Fibroblast of upper back skin (primary cell): ENCODE data around the gene AXDND1.
A peak's percentile ranks its signal among the peaks of the same experiment; 100 is the strongest.
"Not testable (repeated sequence)": the region's sequence is repeated elsewhere in the genome, so short reads cannot be mapped to it uniquely, and the experiment has no call there.

Experiments
- DNase-seq: peaks from one replicate; pipeline ENCODE4 v3.0.0-alpha.2; 2013

AXDND1 gene

DNA sequence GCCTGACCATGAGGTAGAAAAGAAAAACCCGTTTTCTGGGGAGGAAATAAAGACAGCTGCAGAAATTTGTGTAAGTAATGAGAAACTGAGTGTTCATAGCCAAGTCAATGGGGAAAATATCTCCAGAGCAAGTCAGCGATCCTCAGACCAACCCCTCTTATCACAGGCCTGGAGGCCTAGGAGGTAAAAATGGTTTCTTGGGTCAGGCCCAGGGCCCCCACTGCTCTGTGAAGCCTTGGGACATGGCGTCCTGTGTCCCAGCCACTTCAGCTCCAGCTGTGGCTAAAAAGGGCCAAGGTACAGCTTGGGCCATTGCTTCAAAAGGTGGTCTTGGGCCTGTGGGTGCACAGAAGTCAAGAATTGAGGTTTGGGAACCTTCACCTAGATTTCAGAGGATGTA, 108.9 kb downstream of the AXDND1 start:
- DNase-seq: no peak

- no peak for DNase-seq
Observed at GRCh38 chr1:179476484-179476883, 110.7 kb downstream of the AXDND1 start.

GRCh38 chr1:179478370-179478769, 112.6 kb downstream of the AXDND1 start:
- no peak for DNase-seq

- DNase-seq: no peak
Observed at GRCh38 chr1:179490611-179491010, 124.8 kb downstream of the AXDND1 start.

DNA sequence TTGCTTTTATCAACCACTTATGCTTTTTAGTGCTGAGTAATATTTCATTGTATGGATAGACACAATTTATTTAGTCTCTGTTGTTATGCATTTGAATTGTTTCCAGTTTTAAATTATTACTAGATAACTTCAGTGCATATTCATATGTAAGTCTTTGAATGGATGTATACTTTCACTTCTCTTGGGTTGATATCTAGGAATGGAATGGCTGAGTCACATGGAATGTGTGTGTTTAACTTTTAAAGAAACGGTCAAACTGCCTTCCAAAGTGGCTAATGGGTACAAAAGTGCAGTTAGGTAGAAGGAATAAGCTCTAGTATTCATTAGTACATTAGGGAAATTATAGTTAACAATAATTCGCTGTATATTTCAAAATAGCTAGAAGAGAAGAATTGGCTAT, 127.6 kb downstream of the AXDND1 start:
- DNase-seq: peak; percentile 10

GRCh38 chr1:179506199-179506598, 140.4 kb downstream of the AXDND1 start:
- no peak for DNase-seq

GRCh38 chr1:179509384-179509783, 143.6 kb downstream of the AXDND1 start:
- no peak for DNase-seq

DNA sequence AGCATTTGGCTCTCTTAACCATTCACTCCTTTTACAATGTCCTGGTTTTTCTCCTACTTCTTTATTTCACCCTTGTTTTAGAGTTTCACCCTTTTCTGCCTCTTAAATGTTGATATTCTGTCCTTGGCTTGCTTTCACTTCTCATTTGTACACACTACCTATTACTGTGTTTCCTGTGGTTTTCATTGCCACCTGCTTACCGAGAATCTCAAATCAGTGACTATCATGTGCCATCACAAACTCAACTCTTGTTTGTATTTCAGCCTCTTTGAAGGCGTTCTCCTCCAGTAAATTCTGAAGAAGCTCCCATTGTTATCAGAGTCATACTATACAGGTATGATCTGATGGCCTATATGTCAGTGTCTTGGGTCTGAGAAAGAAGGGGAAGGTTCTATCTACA, 144.3 kb downstream of the AXDND1 start:
- DNase-seq: no peak

DNA sequence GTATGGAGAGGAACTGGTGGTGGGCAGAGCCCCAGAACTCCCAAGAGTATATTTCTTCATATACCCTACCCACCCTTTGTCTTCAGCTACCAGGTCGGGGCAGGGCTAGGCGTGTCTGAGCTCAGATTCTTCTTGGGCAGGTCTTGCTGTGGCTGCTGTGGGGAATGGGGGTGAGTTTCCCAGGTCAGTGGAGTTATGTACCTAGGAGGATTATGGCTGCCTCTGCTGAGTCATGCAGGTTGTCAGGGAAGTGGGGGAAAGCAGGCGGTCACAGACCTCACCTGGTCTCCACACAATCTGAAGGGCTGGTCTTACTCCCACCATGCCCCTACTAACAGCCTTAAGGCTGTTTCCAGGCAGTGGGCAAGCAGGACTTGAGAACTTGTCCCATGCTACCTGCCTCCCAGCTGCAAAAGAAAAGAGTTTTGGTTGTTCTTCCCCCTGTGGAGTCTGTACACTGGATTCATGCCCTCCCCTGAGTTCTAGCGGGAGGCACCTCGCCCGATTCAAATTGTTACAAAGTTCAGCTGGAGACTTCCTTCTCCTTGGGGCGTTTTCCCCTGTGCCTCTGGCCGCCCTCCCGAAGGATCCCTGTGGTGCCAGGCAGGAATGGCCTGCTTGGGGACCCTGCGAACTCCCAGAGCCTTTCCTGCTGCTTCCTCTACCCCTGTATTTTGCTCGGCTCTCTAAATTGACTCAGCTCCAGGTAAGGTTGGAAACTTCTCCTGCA, 151.4 kb downstream of the AXDND1 start:
- DNase-seq: no peak

GRCh38 chr1:179518544-179518943, 152.8 kb downstream of the AXDND1 start:
- DNase-seq: not testable (repeated sequence)

DNA sequence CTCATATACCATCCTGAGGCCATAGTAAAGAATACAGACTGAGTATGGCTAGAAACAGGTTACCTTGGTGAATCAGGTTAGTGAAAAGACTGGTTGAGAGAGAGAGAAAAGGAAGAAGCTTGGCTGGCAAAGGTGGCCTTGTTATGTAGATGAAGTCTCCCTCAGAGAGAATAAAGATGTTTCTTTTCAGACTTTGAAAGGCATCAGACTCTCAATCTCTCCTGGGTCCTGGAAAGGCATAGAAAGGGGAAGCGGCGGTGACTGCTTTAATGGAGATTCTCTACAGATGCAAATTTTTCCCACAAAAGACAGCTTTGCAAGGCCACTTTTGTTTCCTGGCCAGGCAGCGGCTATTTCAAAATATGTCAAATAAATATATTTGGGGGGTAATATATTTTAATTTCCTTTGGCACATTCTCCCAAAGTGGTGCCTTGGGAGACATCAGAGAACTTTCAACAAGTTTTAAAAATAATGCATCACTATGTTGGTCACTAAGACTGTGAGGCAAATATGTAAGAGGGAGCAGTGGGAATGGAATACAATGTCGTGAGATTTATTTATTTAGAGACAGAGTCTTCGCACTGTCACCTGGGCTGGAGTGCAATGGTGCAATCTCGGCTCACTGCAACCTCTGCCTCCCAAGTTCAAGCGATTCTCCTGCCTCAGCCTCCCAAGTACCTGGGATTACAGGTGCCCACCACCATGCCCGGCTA, 163.9 kb downstream of the AXDND1 start:
- no peak for DNase-seq

GRCh38 chr1:179530352-179530751, 164.6 kb downstream of the AXDND1 start:
- DNase-seq: no peak

GRCh38 chr1:179541774-179542173, 176.0 kb downstream of the AXDND1 start:
- no peak for DNase-seq

DNA sequence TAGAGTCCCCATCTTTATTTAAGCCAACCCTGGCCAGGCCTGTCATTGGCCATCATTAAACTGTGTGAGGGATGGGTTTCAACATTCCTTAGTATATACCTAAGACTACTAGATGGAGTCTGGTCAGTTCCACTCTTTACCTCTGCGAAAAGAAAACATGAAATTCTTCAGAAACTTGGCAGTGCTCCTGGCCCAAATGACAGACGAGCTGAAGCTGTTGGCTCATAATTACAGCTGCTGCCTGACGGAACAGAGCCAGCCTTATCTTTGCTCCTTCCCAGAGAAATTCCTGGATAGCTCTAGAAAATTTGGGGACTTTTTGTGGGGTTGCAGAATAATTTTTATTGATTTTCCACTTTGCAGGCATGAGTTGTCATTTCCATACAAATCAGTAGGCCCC, 179.6 kb downstream of the AXDND1 start:
- no peak for DNase-seq

DNA sequence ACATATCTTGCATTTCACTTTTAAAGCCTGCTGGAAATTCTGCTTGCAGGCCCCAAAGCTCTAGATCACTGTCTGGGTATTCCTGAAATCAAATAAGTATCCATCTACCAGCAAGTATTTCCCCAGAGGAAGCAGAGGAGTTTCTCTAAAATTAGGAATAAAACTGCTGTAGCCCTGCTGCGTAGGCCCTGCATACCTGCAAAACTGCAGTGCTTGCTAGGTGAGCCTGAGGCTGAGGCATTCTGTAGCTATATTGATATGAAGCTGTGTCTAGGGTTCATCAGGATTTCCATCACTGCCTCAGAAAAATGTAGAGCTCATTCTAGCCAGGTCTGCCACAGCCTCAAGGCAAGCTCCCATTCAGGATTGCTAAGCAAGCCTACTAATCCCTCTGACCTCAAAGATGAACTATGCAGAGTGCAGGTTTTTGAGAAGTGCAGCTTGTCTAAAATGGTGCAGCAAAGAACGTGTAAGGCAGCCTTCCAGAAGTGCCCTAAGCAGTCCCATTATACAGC, 181.3 kb downstream of the AXDND1 start:
- no peak for DNase-seq

- DNase-seq: no peak
Observed at GRCh38 chr1:179548666-179549367, 183.0 kb downstream of the AXDND1 start.

- DNase-seq: no peak
Observed at GRCh38 chr1:179549368-179549700, 183.6 kb downstream of the AXDND1 start.

GRCh38 chr1:179550746-179551682, 185.2 kb downstream of the AXDND1 start:
- DNase-seq: peak; percentile 82

- no peak for DNase-seq
Observed at GRCh38 chr1:179554427-179554826, 188.7 kb downstream of the AXDND1 start.

GRCh38 chr1:179558078-179558477, 192.3 kb downstream of the AXDND1 start:
- no peak for DNase-seq

- DNase-seq: no peak
Observed at GRCh38 chr1:179575497-179576314, 209.9 kb downstream of the AXDND1 start, which contains the start of gene NPHS2. Gene NPHS2, minus strand, starts transcription at chr1:179575948. Its CDS starts 84 bp downstream, at chr1:179575864.

- DNase-seq: no peak
Observed at GRCh38 chr1:179576509-179576908, 210.7 kb downstream of the AXDND1 start.
